Gastrocnemius medialis (tissue), 4 donors: Measurements from ENCODE around the gene ZMYND15. TPM values are rescaled to one million over a fixed set of nuclear protein-coding genes. Genes with fewer than 3 reads are reported as not detected.

ENCODE experiments used
- ATAC-seq, 2 donors: fragments of 150-250 bp; one replicate each; pipeline ENCODE4 v1.9.1; 2016
- DNase-seq, 2 donors: peaks; one replicate each; pipeline ENCODE4 v3.0.0-alpha.2; 2019
- H3K27ac ChIP-seq, 4 donors: fragments of 200-600 bp; sonication (generic); 1 replicate in 1 of 4; 2 replicates in 3 of 4; pipeline ENCODE4 v1.5.1; 2016 to 2018; ENCODE audit warnings: mild to moderate bottlenecking in 2 of 4, moderate library complexity in 1 of 4
- H3K27me3 ChIP-seq, 3 donors: fragments of 200-600 bp; sonication (generic) in 2 of 3; 1 replicate in 1 of 3; 2 replicates in 2 of 3; pipeline versions ENCODE4 v1.5.1 to v1.6.0; 2016 to 2019; ENCODE audit warnings: mild to moderate bottlenecking in 1 of 3, moderate library complexity in 1 of 3
- H3K36me3 ChIP-seq, 2 donors: fragments of 200-600 bp; sonication (generic) in 1 of 2; one replicate each; pipeline ENCODE4 v1.5.1; 2017 to 2018
- H3K4me1 ChIP-seq, 2 donors: fragments of 200-600 bp; sonication (generic) in 1 of 2; one replicate each; pipeline ENCODE4 v1.5.1; 2016 to 2017; ENCODE audit warnings: mild to moderate bottlenecking in 2 of 2
- H3K4me3 ChIP-seq, 4 donors: fragments of 200-600 bp; sonication (generic) in 3 of 4; 1 replicate in 1 of 4; 2 replicates in 3 of 4; pipeline ENCODE4 v1.5.1; 2016 to 2019; ENCODE audit warnings: mild to moderate bottlenecking in 2 of 4
- H3K9me3 ChIP-seq, 3 donors: fragments of 200-600 bp; sonication (generic) in 2 of 3; 1 replicate in 1 of 3; 2 replicates in 2 of 3; pipeline ENCODE4 v1.5.1; 2016 to 2019
- CTCF ChIP-seq, 5 experiments: fragments of 450-650 bp in 3 of 5; fragments of 200-600 bp in 2 of 5; sonication (generic) in 2 of 5; IDR thresholded peaks in 4 of 5; conservative IDR thresholded peaks in 1 of 5; 1 replicate in 4 of 5; 2 replicates in 1 of 5; pipeline ENCODE4 v1.5.1; 2016 to 2019; ENCODE audit warnings: antibody characterized with exemption in 5 of 5, mild to moderate bottlenecking in 3 of 5, moderate library complexity in 3 of 5
- POLR2A ChIP-seq, 2 donors: fragments of 450-650 bp; IDR thresholded peaks; one replicate each; pipeline ENCODE4 v1.6.1; 2017; ENCODE audit warnings: antibody characterized with exemption in 2 of 2, mild to moderate bottlenecking in 2 of 2, moderate library complexity in 2 of 2
- in situ Hi-C, 4 donors: fragments of 200-750 bp; cut with MboI; loops; one replicate each; pipeline versions ENCODE4 v1.15.0 to v1.8.0; 2017; ENCODE audit warnings: low sequenced_read_pairs in 4 of 4
- intact Hi-C: fragments of 100-400 bp; cut with DNase I; formaldehyde crosslinking; loops from one replicate; pipeline ENCODE4 v1.15.1; 2023; ENCODE audit warnings: low total_unique reads
- total RNA-seq, 4 donors: library from RNA; depleted of rRNA; stranded (reverse); fragments of >200 nt; gene quantifications; one replicate each; pipeline versions ENCODE4 v1.1.0 to v1.2.3, GENCODE V29; 2016

Gene ZMYND15
- total RNA-seq, 4 donors from 2014 or later, result not detected

- no peaks in the 10 kb centered on the region for H3K4me1 ChIP-seq
- no peak overlapping the region for H3K4me3 ChIP-seq
- peaks cover 8 to 12% (median 10%) of the 10 kb centered on the region in 3 donors for H3K27me3 ChIP-seq
- no peak overlapping the region for H3K27ac ChIP-seq
- H3K9me3 ChIP-seq, result no peaks in the 10 kb centered on the region
- in situ Hi-C loops, result no loop called here
- TF ChIP-seq POLR2A (IDR thresholded peaks at IDR 0.05) (no peak), CTCF (IDR thresholded peaks at IDR 0.05 in 4 of 5, conservative IDR thresholded peaks at IDR 0.05 in 1 of 5) (no peak)
- DNase-seq, result no peak
- ATAC-seq, result no peak
- intact Hi-C loops, result no loop called here
- H3K36me3 ChIP-seq, result no peaks in the 10 kb centered on the region
Measured at GRCh38 chr17:4772235-4772613, 32.6 kb downstream of the ZMYND15 start.

GRCh38 chr17:4777969-4778760, 38.5 kb downstream of the ZMYND15 start:
- DNase-seq, result no peak
- no peaks in the 10 kb centered on the region for H3K4me1 ChIP-seq
- no peak overlapping the region for H3K4me3 ChIP-seq
- no peak for ATAC-seq
- intact Hi-C loops (no loop called here), in situ Hi-C loops (loop anchor here in 2 of 4 donors (25.0 kb wide), 1 partner anchor 109 kb away; the partner anchor contains the start of gene C17orf107 (in 2 of the 2))
- TF ChIP-seq CTCF (IDR thresholded peaks at IDR 0.05 in 4 of 5, conservative IDR thresholded peaks at IDR 0.05 in 1 of 5) (no peak), POLR2A (IDR thresholded peaks at IDR 0.05) (no peak)
- H3K9me3 ChIP-seq, result no peaks in the 10 kb centered on the region
- no peaks in the 10 kb centered on the region for H3K36me3 ChIP-seq
- no peak overlapping the region for H3K27ac ChIP-seq
- H3K27me3 ChIP-seq, result peaks cover 18 to 27% (median 24%) of the 10 kb centered on the region in 3 donors

- Histone ChIP-seq H3K36me3 (no peaks in the 10 kb centered on the region), H3K9me3 (no peaks in the 10 kb centered on the region), H3K4me1 (peaks cover 3 to 4% of the 10 kb centered on the region in 2 donors), H3K27ac (no peak overlapping the region), H3K27me3 (peaks cover 36 to 47% (median 45%) of the 10 kb centered on the region in 3 donors), H3K4me3 (no peak overlapping the region)
- ATAC-seq (no peak), DNase-seq (no peak)
- intact Hi-C loops (no loop called here), in situ Hi-C loops (loop anchor here (10.0 to 25.0 kb wide), 3 partner anchors 46 to 107 kb away; partner anchors contain the start of genes C17orf107 (in 2 of the 4), CXCL16 (in 1 of the 4), MED11 (in 1 of the 4) and ZMYND15 (in 1 of the 4))
- TF ChIP-seq CTCF (IDR thresholded peaks at IDR 0.05 in 4 of 5, conservative IDR thresholded peaks at IDR 0.05 in 1 of 5) (no peak), POLR2A (IDR thresholded peaks at IDR 0.05) (no peak)
Measured at GRCh38 chr17:4780325-4780955, 40.8 kb downstream of the ZMYND15 start.

GRCh38 chr17:4782652-4783051, 43.0 kb downstream of the ZMYND15 start:
- ATAC-seq, result no peak
- in situ Hi-C loops (loop anchor here (10.0 to 25.0 kb wide), 3 partner anchors 48 to 105 kb away; partner anchors contain the start of genes C17orf107 (in 2 of the 4), CXCL16 (in 1 of the 4), MED11 (in 1 of the 4) and ZMYND15 (in 1 of the 4)), intact Hi-C loops (no loop called here)
- TF ChIP-seq POLR2A (IDR thresholded peaks at IDR 0.05) (no peak), CTCF (IDR thresholded peaks at IDR 0.05 in 4 of 5, conservative IDR thresholded peaks at IDR 0.05 in 1 of 5) (no peak)
- Histone ChIP-seq H3K4me3 (no peak overlapping the region), H3K27ac (no peak overlapping the region), H3K9me3 (no peaks in the 10 kb centered on the region), H3K36me3 (no peaks in the 10 kb centered on the region), H3K27me3 (peaks cover 40 to 63% (median 55%) of the 10 kb centered on the region in 3 donors), H3K4me1 (peaks cover 20 to 25% of the 10 kb centered on the region in 2 donors)
- DNase-seq, result no peak
